Activated naive CD8-positive, alpha-beta T cell treated with anti-CD3 and anti-CD28 coated beads, Interleukin-2, amount 50 U/mL, for 24 hours (primary cell): ENCODE results near the gene PCBP3.

Experiments used
- ATAC-seq: fragments of 150-1000 bp; cut with Tn5 transposase; one replicate; pipeline ENCODE4 v1.10.0; 2021
- DNase-seq: peaks from one replicate; pipeline ENCODE4 v3.0.0; 2021
- H3K27ac Mint-ChIP-seq: one replicate; pipeline ENCODE4 v1.8.0; 2021; ENCODE audit warnings: mild to moderate bottlenecking, mixed read lengths
- H3K27me3 Mint-ChIP-seq: one replicate; pipeline ENCODE4 v1.8.0; 2021; ENCODE audit warnings: mixed read lengths
- H3K36me3 Mint-ChIP-seq: one replicate; pipeline ENCODE4 v1.8.0; 2021; ENCODE audit warnings: low read depth, mixed read lengths
- H3K4me1 Mint-ChIP-seq: one replicate; pipeline ENCODE4 v1.8.0; 2021; ENCODE audit warnings: mixed read lengths
- H3K4me3 Mint-ChIP-seq: one replicate; pipeline ENCODE4 v1.8.0; 2021; ENCODE audit warnings: mild to moderate bottlenecking, moderate library complexity, mixed read lengths
- H3K9me3 Mint-ChIP-seq: one replicate; pipeline ENCODE4 v1.8.0; 2021; ENCODE audit warnings: mixed read lengths

PCBP3 gene

GRCh38 chr21:45940091-45940490, 296.6 kb downstream of the PCBP3 start:
- DNase-seq (no peak), ATAC-seq (no peak)
- H3K9me3 Mint-ChIP-seq: no peaks in the 10 kb centered on the region
- H3K4me3 Mint-ChIP-seq: no peak overlapping the region
- no peaks in the 10 kb centered on the region for H3K27me3 Mint-ChIP-seq
- no peaks in the 10 kb centered on the region for H3K4me1 Mint-ChIP-seq
- H3K36me3 Mint-ChIP-seq: no peaks in the 10 kb centered on the region
- H3K27ac Mint-ChIP-seq: no peak overlapping the region

GRCh38 chr21:45940621-45941337, 297.3 kb downstream of the PCBP3 start:
- ATAC-seq (no peak), DNase-seq (no peak)
- H3K4me3 Mint-ChIP-seq: no peak overlapping the region
- H3K27ac Mint-ChIP-seq: no peak overlapping the region
- no peaks in the 10 kb centered on the region for H3K36me3 Mint-ChIP-seq
- no peaks in the 10 kb centered on the region for H3K27me3 Mint-ChIP-seq
- no peaks in the 10 kb centered on the region for H3K9me3 Mint-ChIP-seq
- no peaks in the 10 kb centered on the region for H3K4me1 Mint-ChIP-seq

GRCh38 chr21:45941338-45941710, 297.8 kb downstream of the PCBP3 start:
- DNase-seq: no peak
- no peaks in the 10 kb centered on the region for H3K27me3 Mint-ChIP-seq
- H3K4me1 Mint-ChIP-seq: no peaks in the 10 kb centered on the region
- ATAC-seq: no peak
- H3K4me3 Mint-ChIP-seq: no peak overlapping the region
- no peaks in the 10 kb centered on the region for H3K9me3 Mint-ChIP-seq
- H3K27ac Mint-ChIP-seq: no peak overlapping the region
- no peaks in the 10 kb centered on the region for H3K36me3 Mint-ChIP-seq

- no peak overlapping the region for H3K4me3 Mint-ChIP-seq
- ATAC-seq (no peak), DNase-seq (no peak)
- H3K36me3 Mint-ChIP-seq: no peaks in the 10 kb centered on the region
- H3K9me3 Mint-ChIP-seq: no peaks in the 10 kb centered on the region
- no peak overlapping the region for H3K27ac Mint-ChIP-seq
- H3K4me1 Mint-ChIP-seq: no peaks in the 10 kb centered on the region
- H3K27me3 Mint-ChIP-seq: no peaks in the 10 kb centered on the region
These were observed 298.4 kb downstream of the PCBP3 start for GRCh38 chr21:45941717-45942546.

- Mint-ChIP-seq H3K36me3 (no peaks in the 10 kb centered on the region), H3K27me3 (no peaks in the 10 kb centered on the region), H3K9me3 (no peaks in the 10 kb centered on the region), H3K4me1 (no peaks in the 10 kb centered on the region), H3K4me3 (no peak overlapping the region), H3K27ac (no peak overlapping the region)
- ATAC-seq: no peak
- no peak for DNase-seq
These were observed 299.5 kb downstream of the PCBP3 start for GRCh38 chr21:45942755-45943629.

- Mint-ChIP-seq H3K9me3 (no peaks in the 10 kb centered on the region), H3K36me3 (no peaks in the 10 kb centered on the region), H3K4me3 (no peak overlapping the region), H3K27ac (no peak overlapping the region), H3K27me3 (no peaks in the 10 kb centered on the region), H3K4me1 (no peaks in the 10 kb centered on the region)
- no peak for ATAC-seq
- DNase-seq: no peak
These were observed 300.4 kb downstream of the PCBP3 start for GRCh38 chr21:45943630-45944540.

GRCh38 chr21:45944601-45945000, 301.1 kb downstream of the PCBP3 start:
- Mint-ChIP-seq H3K4me1 (no peaks in the 10 kb centered on the region), H3K4me3 (no peak overlapping the region), H3K36me3 (no peaks in the 10 kb centered on the region), H3K27ac (no peak overlapping the region), H3K9me3 (no peaks in the 10 kb centered on the region), H3K27me3 (no peaks in the 10 kb centered on the region)
- ATAC-seq: no peak
- DNase-seq: no peak

GRCh38 chr21:45945066-45945867, 301.7 kb downstream of the PCBP3 start:
- H3K9me3 Mint-ChIP-seq: no peaks in the 10 kb centered on the region
- DNase-seq (no peak), ATAC-seq (no peak)
- H3K27me3 Mint-ChIP-seq: no peaks in the 10 kb centered on the region
- H3K36me3 Mint-ChIP-seq: no peaks in the 10 kb centered on the region
- H3K4me3 Mint-ChIP-seq: no peak overlapping the region
- H3K4me1 Mint-ChIP-seq: no peaks in the 10 kb centered on the region
- H3K27ac Mint-ChIP-seq: no peak overlapping the region

- H3K4me3 Mint-ChIP-seq: no peak overlapping the region
- DNase-seq (no peak), ATAC-seq (no peak)
- peaks cover under 1% of the 10 kb centered on the region for H3K27me3 Mint-ChIP-seq
- H3K27ac Mint-ChIP-seq: no peak overlapping the region
- H3K4me1 Mint-ChIP-seq: no peaks in the 10 kb centered on the region
- H3K9me3 Mint-ChIP-seq: no peaks in the 10 kb centered on the region
- H3K36me3 Mint-ChIP-seq: no peaks in the 10 kb centered on the region
These were observed 302.3 kb downstream of the PCBP3 start for GRCh38 chr21:45945868-45946210.

- no peaks in the 10 kb centered on the region for H3K4me1 Mint-ChIP-seq
- ATAC-seq: no peak
- H3K9me3 Mint-ChIP-seq: no peaks in the 10 kb centered on the region
- H3K36me3 Mint-ChIP-seq: no peaks in the 10 kb centered on the region
- no peak overlapping the region for H3K4me3 Mint-ChIP-seq
- H3K27me3 Mint-ChIP-seq: peaks cover 5% of the 10 kb centered on the region
- DNase-seq: no peak
- H3K27ac Mint-ChIP-seq: no peak overlapping the region
These were observed 303.8 kb downstream of the PCBP3 start for GRCh38 chr21:45947296-45947695.

GRCh38 chr21:45947716-45948255, 304.3 kb downstream of the PCBP3 start:
- H3K27me3 Mint-ChIP-seq: peaks cover 5% of the 10 kb centered on the region
- no peak for DNase-seq
- no peak overlapping the region for H3K4me3 Mint-ChIP-seq
- no peak overlapping the region for H3K27ac Mint-ChIP-seq
- H3K9me3 Mint-ChIP-seq: no peaks in the 10 kb centered on the region
- H3K36me3 Mint-ChIP-seq: no peaks in the 10 kb centered on the region
- H3K4me1 Mint-ChIP-seq: no peaks in the 10 kb centered on the region
- no peak for ATAC-seq

- DNase-seq (no peak), ATAC-seq (no peak)
- peaks cover 5% of the 10 kb centered on the region for H3K27me3 Mint-ChIP-seq
- no peak overlapping the region for H3K27ac Mint-ChIP-seq
- no peaks in the 10 kb centered on the region for H3K4me1 Mint-ChIP-seq
- H3K4me3 Mint-ChIP-seq: no peak overlapping the region
- no peaks in the 10 kb centered on the region for H3K9me3 Mint-ChIP-seq
- no peaks in the 10 kb centered on the region for H3K36me3 Mint-ChIP-seq
These were observed 305.1 kb downstream of the PCBP3 start for GRCh38 chr21:45948576-45949141.
